Neuronal stem cell (in vitro differentiated cells): ENCODE results near the gene SLC12A6.
A peak's percentile ranks its signal among the peaks of the same experiment; 100 is the strongest.

Experiments
- DNase-seq: peaks from one replicate; pipeline ENCODE4 v3.0.0-alpha.2; 2013; ENCODE audit warnings: low spot score
- H2AFZ ChIP-seq: one replicate; pipeline ENCODE4 v1.6.1; 2013; ENCODE audit warnings: mild to moderate bottlenecking, low read length, inconsistent platforms
- H2AK5ac ChIP-seq: 2 replicates; pipeline ENCODE4 v1.6.1; 2013; ENCODE audit warnings: low read depth, mild to moderate bottlenecking, inconsistent platforms, low read length, moderate library complexity, mixed read lengths
- H2BK120ac ChIP-seq: 2 replicates; pipeline ENCODE4 v1.6.1; 2013; ENCODE audit warnings: low read depth, mild to moderate bottlenecking, inconsistent platforms, low read length, moderate library complexity, mixed read lengths
- H2BK12ac ChIP-seq: one replicate; pipeline ENCODE4 v1.6.1; 2013; ENCODE audit warnings: low read length, inconsistent platforms
- H2BK15ac ChIP-seq: 2 replicates; pipeline ENCODE4 v1.6.1; 2013; ENCODE audit warnings: mild to moderate bottlenecking, low read length, inconsistent platforms, mixed read lengths
- H2BK5ac ChIP-seq: one replicate; pipeline ENCODE4 v1.6.1; 2013; ENCODE audit warnings: inconsistent platforms, mild to moderate bottlenecking, low read length, moderate library complexity
- H3K14ac ChIP-seq: one replicate; pipeline ENCODE4 v1.6.1; 2013; ENCODE audit warnings: low read length, inconsistent platforms
- H3K18ac ChIP-seq: 2 replicates; pipeline ENCODE4 v1.6.1; 2013; ENCODE audit warnings: low read length, inconsistent platforms
- H3K23ac ChIP-seq: 2 replicates; pipeline ENCODE4 v1.6.1; 2013; ENCODE audit warnings: low read depth, mild to moderate bottlenecking, mixed read lengths, low read length, inconsistent platforms; ENCODE audit not compliant: poor library complexity
- H3K27ac ChIP-seq: replicated peaks from 3 replicates; pipeline ENCODE4 v1.5.1; 2013; ENCODE audit warnings: low read length, inconsistent platforms
- H3K27me3 ChIP-seq, 3 experiments: 2 replicates each; pipeline ENCODE4 v1.6.1; 2013; ENCODE audit warnings: low read length in 3 of 3, mild to moderate bottlenecking in 2 of 3, inconsistent platforms in 1 of 3, low read depth in 1 of 3, mixed read lengths in 1 of 3, moderate library complexity in 1 of 3; ENCODE audit not compliant: control insufficient read depth in 3 of 3, insufficient read depth in 3 of 3
- H3K36me3 ChIP-seq, 2 donors: replicated peaks in 1 of 2; 2 replicates each; pipeline ENCODE4 v1.6.1; 2013; ENCODE audit warnings: low read length in 2 of 2; ENCODE audit not compliant: control insufficient read depth in 2 of 2, insufficient read depth in 2 of 2
- H3K4ac ChIP-seq: 2 replicates; pipeline ENCODE4 v1.6.1; 2013; ENCODE audit warnings: inconsistent platforms, mild to moderate bottlenecking, low read length, moderate library complexity
- H3K4me1 ChIP-seq, 2 donors: 1 replicate in 1 of 2; 2 replicates in 1 of 2; pipeline ENCODE4 v1.6.1; 2013; ENCODE audit warnings: low read length in 2 of 2, low read depth in 1 of 2; ENCODE audit not compliant: control insufficient read depth in 2 of 2, insufficient read depth in 1 of 2
- H3K4me2 ChIP-seq: one replicate; pipeline ENCODE4 v1.6.1; 2013; ENCODE audit warnings: mild to moderate bottlenecking, low read length, inconsistent platforms; ENCODE audit not compliant: insufficient read depth, poor library complexity, severe bottlenecking
- H3K4me3 ChIP-seq, 2 donors: 2 replicates each; pipeline ENCODE4 v1.5.1; 2013; ENCODE audit warnings: low read length in 2 of 2, mild to moderate bottlenecking in 2 of 2, inconsistent platforms in 1 of 2, moderate library complexity in 1 of 2
- H3K79me1 ChIP-seq: one replicate; pipeline ENCODE4 v1.6.1; 2013; ENCODE audit warnings: low read depth, mild to moderate bottlenecking, inconsistent platforms, low read length, moderate library complexity
- H3K9ac ChIP-seq: one replicate; pipeline ENCODE4 v1.6.1; 2013; ENCODE audit warnings: mild to moderate bottlenecking, low read depth, low read length, inconsistent platforms; ENCODE audit not compliant: poor library complexity
- H3K9me3 ChIP-seq, 2 donors: replicated peaks in 1 of 2; 2 replicates each; pipeline versions ENCODE3 to v1.6.1; 2013; ENCODE audit warnings: low read length in 2 of 2, mild to moderate bottlenecking in 2 of 2, inconsistent platforms in 1 of 2, low read depth in 1 of 2, mixed read lengths in 1 of 2, moderate library complexity in 1 of 2; ENCODE audit not compliant: control insufficient read depth in 2 of 2, insufficient read depth in 1 of 2
- H4K8ac ChIP-seq: one replicate; pipeline ENCODE4 v1.6.1; 2013; ENCODE audit warnings: low read depth, mild to moderate bottlenecking, inconsistent platforms, low read length, moderate library complexity
- H4K91ac ChIP-seq: one replicate; pipeline ENCODE4 v1.6.1; 2013; ENCODE audit warnings: low read length, low read depth, mild to moderate bottlenecking, inconsistent platforms; ENCODE audit not compliant: poor library complexity
- WGBS, 2 donors: extraction: QIAGEN DNeasy Blood & Tissue Kit; methylation state at CpG; one replicate each; pipeline ENCODE4 v1.1.7; 2013; ENCODE audit warnings: missing lambda C conversion rate in 2 of 2, mixed read lengths in 1 of 2; ENCODE audit not compliant: insufficient read length in 2 of 2, insufficient replicate concordance in 1 of 2; ENCODE audit errors: extremely low coverage in 2 of 2; 5-methylcytosine and 5-hydroxymethylcytosine counted together

SLC12A6 gene

DNA sequence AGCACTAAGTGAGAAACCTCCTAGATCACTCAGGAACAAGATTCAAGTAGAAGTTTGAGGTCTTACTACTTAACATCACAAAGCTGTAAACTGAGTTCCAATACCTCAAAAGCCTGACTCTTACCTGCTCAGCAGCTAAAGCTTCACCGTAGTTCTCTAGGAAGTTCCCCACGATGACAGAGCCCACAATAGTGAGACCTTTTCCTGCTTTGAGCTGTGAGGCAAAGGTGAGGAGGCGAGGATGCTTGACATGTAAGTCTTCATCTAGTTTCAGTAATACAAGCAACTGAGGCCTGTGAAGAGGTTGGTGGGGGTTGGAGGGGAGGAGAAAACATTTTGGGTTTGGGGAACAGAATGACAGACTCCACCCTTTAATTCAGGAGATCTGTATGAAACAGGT lies 97.0 kb downstream of the SLC12A6 start:
- Histone ChIP-seq H3K18ac (no peak overlapping the region), H2AK5ac (no peak overlapping the region), H3K27me3 (no peaks in the 10 kb centered on the region), H3K4ac (no peak overlapping the region), H3K23ac (no peak overlapping the region), H3K4me2 (no peak overlapping the region), H2AFZ (no peak overlapping the region), H3K4me3 (no peak overlapping the region), H3K79me1 (no peaks in the 10 kb centered on the region), H2BK120ac (no peak overlapping the region), H3K36me3 (peaks cover 2 to 8% of the 10 kb centered on the region in 2 donors), H4K91ac (no peak overlapping the region), H2BK5ac (no peak overlapping the region), H3K9ac (no peak overlapping the region), H3K9me3 (no peaks in the 10 kb centered on the region), H4K8ac (no peak overlapping the region), H3K27ac (no peak overlapping the region), H3K4me1 (no peaks in the 10 kb centered on the region), H2BK15ac (no peak overlapping the region), H3K14ac (no peak overlapping the region), H2BK12ac (no peak overlapping the region)
- no peak for DNase-seq
- WGBS, 2 donors, result no CpG with 5 or more reads among the region's 3 CpGs

- Histone ChIP-seq H4K8ac (no peak overlapping the region), H3K18ac (no peak overlapping the region), H3K36me3 (peaks cover 2 to 9% of the 10 kb centered on the region in 2 donors), H3K79me1 (no peaks in the 10 kb centered on the region), H2AFZ (no peak overlapping the region), H2BK120ac (no peak overlapping the region), H2BK15ac (no peak overlapping the region), H3K27ac (no peak overlapping the region), H2BK12ac (no peak overlapping the region), H3K4me2 (no peak overlapping the region), H2AK5ac (no peak overlapping the region), H3K23ac (no peak overlapping the region), H3K27me3 (no peaks in the 10 kb centered on the region), H4K91ac (no peak overlapping the region), H3K9ac (no peak overlapping the region), H3K4me3 (no peak overlapping the region), H2BK5ac (no peak overlapping the region), H3K4me1 (no peaks in the 10 kb centered on the region), H3K9me3 (no peaks in the 10 kb centered on the region), H3K14ac (no peak overlapping the region), H3K4ac (no peak overlapping the region)
- WGBS, 2 donors, result no CpG with 5 or more reads among the region's 4 CpGs
- no peak for DNase-seq
Observed at GRCh38 chr15:34239151-34239808, 98.3 kb downstream of the SLC12A6 start.

- Histone ChIP-seq H3K4me3 (no peak overlapping the region), H2AFZ (no peak overlapping the region), H2BK120ac (no peak overlapping the region), H4K91ac (no peak overlapping the region), H3K23ac (no peak overlapping the region), H3K36me3 (peaks cover 6 to 29% of the 10 kb centered on the region in 2 donors), H3K9me3 (no peaks in the 10 kb centered on the region), H3K4me2 (no peak overlapping the region), H2BK12ac (no peak overlapping the region), H4K8ac (no peak overlapping the region), H3K9ac (no peak overlapping the region), H3K4ac (no peak overlapping the region), H3K79me1 (no peaks in the 10 kb centered on the region), H2AK5ac (no peak overlapping the region), H2BK5ac (no peak overlapping the region), H3K18ac (no peak overlapping the region), H3K27ac (no peak overlapping the region), H3K27me3 (no peaks in the 10 kb centered on the region), H2BK15ac (no peak overlapping the region), H3K14ac (no peak overlapping the region), H3K4me1 (no peaks in the 10 kb centered on the region)
- no peak for DNase-seq
- WGBS, 2 donors, result no CpG with 5 or more reads among the region's 6 CpGs
Observed at GRCh38 chr15:34233614-34234013, 104.0 kb downstream of the SLC12A6 start.

DNA sequence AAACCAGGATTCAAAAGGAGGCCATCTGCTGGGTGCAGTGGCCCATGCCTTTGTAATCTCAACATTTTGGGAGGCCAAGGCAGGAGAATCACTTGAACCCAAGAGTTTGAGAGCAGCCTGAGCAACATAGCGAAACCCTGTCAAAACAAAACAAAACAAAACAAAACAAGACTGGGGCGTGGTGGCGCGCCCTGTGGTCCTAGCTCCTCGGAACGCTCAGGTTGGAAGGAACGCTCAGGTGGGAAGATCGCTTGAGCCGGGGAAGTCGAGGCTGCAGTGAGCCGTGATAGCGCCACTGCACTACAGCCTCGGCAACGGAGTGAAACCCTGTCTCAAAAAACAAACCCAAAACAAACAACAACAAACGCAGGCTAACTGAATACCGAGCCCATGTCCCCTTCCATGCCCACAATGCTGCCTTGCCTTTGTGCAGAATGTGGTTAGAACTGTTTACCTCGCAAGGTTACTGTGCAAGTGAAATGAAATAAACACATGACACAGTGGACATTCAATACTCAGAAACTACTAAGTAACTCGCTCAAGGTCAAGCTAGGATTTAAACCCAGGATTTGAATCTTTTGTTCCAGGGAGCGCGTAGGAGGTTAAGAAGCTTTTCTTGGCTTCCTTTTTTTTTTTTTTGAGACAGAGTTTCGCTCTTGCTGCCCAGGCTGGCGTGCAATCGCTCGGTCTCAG lies 113.5 kb downstream of the SLC12A6 start:
- H2BK15ac ChIP-seq, result no peak overlapping the region
- no peaks in the 10 kb centered on the region for H3K9me3 ChIP-seq
- WGBS, 2 donors, result no CpG with 5 or more reads among the region's 24 CpGs
- peak overlapping the region; percentile 78 to 86 for H3K4me3 ChIP-seq
- peaks cover 0 to 5% of the 10 kb centered on the region in 2 donors for H3K4me1 ChIP-seq
- H3K79me1 ChIP-seq, result peaks cover 6% of the 10 kb centered on the region
- H2BK12ac ChIP-seq, result no peak overlapping the region
- no peak overlapping the region for H3K23ac ChIP-seq
- DNase-seq, result no peak
- no peak overlapping the region for H2AK5ac ChIP-seq
- peaks cover 6 to 19% of the 10 kb centered on the region in 2 donors for H3K36me3 ChIP-seq
- H3K4me2 ChIP-seq, result peak overlapping the region; percentile 59
- H4K8ac ChIP-seq, result peak overlapping the region; percentile 52
- no peak overlapping the region for H2BK120ac ChIP-seq
- no peak overlapping the region for H3K4ac ChIP-seq
- no peak overlapping the region for H3K18ac ChIP-seq
- H4K91ac ChIP-seq, result no peak overlapping the region
- H3K27me3 ChIP-seq, result no peaks in the 10 kb centered on the region
- no peak overlapping the region for H3K9ac ChIP-seq
- H3K14ac ChIP-seq, result no peak overlapping the region
- peak overlapping the region; percentile 89 for H2AFZ ChIP-seq
- peak overlapping the region; percentile 67 for H3K27ac ChIP-seq
- no peak overlapping the region for H2BK5ac ChIP-seq
